Spleen (tissue), 11 donors: ENCODE data around the gene KLHL14. TPM values are rescaled to one million over a fixed set of nuclear protein-coding genes. Genes with fewer than 3 reads are reported as not detected.

Source experiments
- DNase-seq: peaks from one replicate; pipeline ENCODE4 v3.0.0-alpha.2; 2020
- H3K27ac ChIP-seq, 8 donors: fragments of 200-600 bp; sonication (generic) in 7 of 8; 1 replicate in 4 of 8; 2 replicates in 4 of 8; pipeline versions ENCODE4 v1.5.0 to v1.8.0; 2016 to 2021; ENCODE audit warnings: inconsistent platforms in 4 of 8, mild to moderate bottlenecking in 4 of 8, moderate library complexity in 1 of 8
- H3K27me3 ChIP-seq, 7 donors: fragments of 200-600 bp; sonication (generic) in 6 of 7; replicated peaks in 1 of 7; 1 replicate in 4 of 7; 2 replicates in 3 of 7; pipeline versions ENCODE4 v1.5.0 to v1.8.0; 2016 to 2021; ENCODE audit warnings: inconsistent platforms in 3 of 7, mild to moderate bottlenecking in 1 of 7
- H3K36me3 ChIP-seq, 6 donors: fragments of 200-600 bp; sonication (generic) in 5 of 6; 1 replicate in 4 of 6; 2 replicates in 2 of 6; pipeline versions ENCODE4 v1.5.0 to v1.8.0; 2016 to 2021; ENCODE audit warnings: inconsistent platforms in 2 of 6
- H3K4me1 ChIP-seq, 6 donors: fragments of 200-600 bp; sonication (generic) in 5 of 6; 1 replicate in 3 of 6; 2 replicates in 3 of 6; pipeline versions ENCODE4 v1.5.0 to v1.8.0; 2016 to 2021; ENCODE audit warnings: inconsistent platforms in 3 of 6
- H3K4me3 ChIP-seq, 8 donors: fragments of 200-600 bp; sonication (generic) in 7 of 8; 1 replicate in 4 of 8; 2 replicates in 4 of 8; pipeline versions ENCODE4 v1.5.0 to v1.8.0; 2016 to 2021; ENCODE audit warnings: inconsistent platforms in 4 of 8, mild to moderate bottlenecking in 4 of 8, moderate library complexity in 2 of 8
- H3K9me3 ChIP-seq, 8 donors: fragments of 200-600 bp; sonication (generic) in 7 of 8; 1 replicate in 4 of 8; 2 replicates in 4 of 8; pipeline versions ENCODE4 v1.5.0 to v1.8.0; 2016 to 2021; ENCODE audit warnings: inconsistent platforms in 4 of 8
- POLR2A ChIP-seq, 3 donors: fragments of 450-650 bp; IDR thresholded peaks; one replicate each; pipeline ENCODE4 v1.5.1; 2017; ENCODE audit warnings: antibody characterized with exemption in 3 of 3, mild to moderate bottlenecking in 1 of 3
- POLR2AphosphoS5 ChIP-seq, 3 donors: sonication (generic); formaldehyde crosslinking; IDR thresholded peaks; one replicate each; pipeline ENCODE4 v1.5.1; 2017; ENCODE audit warnings: antibody characterized with exemption in 3 of 3
- WGBS, 5 donors: extraction: QIAGEN DNeasy Blood & Tissue Kit in 3 of 5; methylation state at CpG; one replicate each; pipeline versions ENCODE4 v1.1.5 to v1.1.7; 2013 to 2018; 5-methylcytosine and 5-hydroxymethylcytosine counted together
- intact Hi-C: fragments of 100-400 bp; cut with DNase I; formaldehyde crosslinking; loops from one replicate; pipeline ENCODE4 v1.15.0; 2023; ENCODE audit warnings: low total_unique reads
- polyA plus RNA-seq, 3 donors: library from polyadenylated mRNA; stranded (reverse); fragments of 200-250 nt; gene quantifications; one replicate each; pipeline ENCODE4 v1.2.1, GENCODE V29; 2013
- total RNA-seq, 7 donors: library from RNA; depleted of rRNA in 3 of 7; stranded (reverse); fragments of >200 nt in 3 of 7; fragmentation: NEBNext Ultra II Directional in 4 of 7; extraction: Animal tissue kit (Norgen Biotek cat#: 25700) in 4 of 7; gene quantifications; one replicate each; pipeline versions ENCODE4 v1.1.0 to v1.2.1, GENCODE V29; 2016 to 2021
- TF ChIP-seq, protein P1 (sequence below), 11 experiments: fragments of 200-600 bp in 7 of 11; fragments of 450-650 bp in 4 of 11; sonication (generic) in 4 of 11; IDR thresholded peaks in 8 of 11; conservative IDR thresholded peaks in 3 of 11; 1 replicate in 7 of 11; 2 replicates in 4 of 11; pipeline versions ENCODE4 v1.4.0 to v1.8.0; 2016 to 2021; ENCODE audit warnings: antibody characterized with exemption in 11 of 11, inconsistent platforms in 4 of 11, mild to moderate bottlenecking in 1 of 11
- donor health status: healthy with polysubstance abuse.
- donor health status: DM: no; HTN: no; CAD: no; lungs with moderate emphysema.
- donor health status: DM: no; HTN: no; CAD: no.
- donor health status: Bipolar disorder and iron deficiency.
- donor health status: healthy.
- donor health status: DM: no; HTN: no; CAD: no.
- donor health status: DM: yes; HTN: yes; CAD: no.

KLHL14 gene
- total and polyA plus RNA-seq, 10 donors, result 9.4 to 41.4 (median 17.5) TPM

DNA sequence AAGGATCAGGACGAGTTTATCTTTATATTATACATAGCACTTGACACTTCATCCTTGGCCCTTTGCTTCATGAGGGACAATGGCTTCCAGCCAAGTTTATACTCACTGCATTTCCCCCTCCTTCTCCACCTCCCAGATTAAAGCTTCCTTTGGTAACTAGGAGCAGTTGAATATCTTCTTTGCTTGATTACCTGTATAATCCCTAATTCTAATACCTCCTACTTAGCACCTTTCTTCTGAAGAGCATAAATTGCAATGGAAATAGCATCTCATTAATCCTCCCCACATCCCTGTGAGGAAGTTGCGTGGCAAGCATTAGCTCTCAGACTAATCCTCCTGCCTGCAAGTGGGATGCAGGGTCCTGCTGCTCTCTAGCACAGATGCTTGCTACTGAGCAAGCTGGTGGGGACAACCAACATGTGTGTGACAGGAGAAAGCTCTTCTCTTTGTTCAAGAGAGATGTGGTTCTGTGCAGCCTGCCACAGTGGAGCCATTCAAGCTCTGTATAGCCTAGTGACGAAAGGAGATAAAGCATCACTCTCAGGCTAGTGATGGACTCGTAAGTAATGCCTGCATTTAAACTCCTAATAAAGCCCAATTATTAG lies 19.1 kb downstream of the KLHL14 start:
- intact Hi-C loops, result no loop called here
- Histone ChIP-seq H3K4me1 (peaks cover 0 to 29% (median 9%) of the 10 kb centered on the region in 6 donors), H3K36me3 (peaks cover 0 to 3% (median 0%) of the 10 kb centered on the region in 6 donors), H3K27me3 (no peaks in the 10 kb centered on the region), H3K4me3 (no peak overlapping the region), H3K9me3 (no peaks in the 10 kb centered on the region), H3K27ac (no peak overlapping the region)
- TF ChIP-seq POLR2AphosphoS5 (IDR thresholded peaks at IDR 0.05) (no peak), POLR2A (IDR thresholded peaks at IDR 0.05) (no peak)
- TF ChIP-seq, protein P1, sequence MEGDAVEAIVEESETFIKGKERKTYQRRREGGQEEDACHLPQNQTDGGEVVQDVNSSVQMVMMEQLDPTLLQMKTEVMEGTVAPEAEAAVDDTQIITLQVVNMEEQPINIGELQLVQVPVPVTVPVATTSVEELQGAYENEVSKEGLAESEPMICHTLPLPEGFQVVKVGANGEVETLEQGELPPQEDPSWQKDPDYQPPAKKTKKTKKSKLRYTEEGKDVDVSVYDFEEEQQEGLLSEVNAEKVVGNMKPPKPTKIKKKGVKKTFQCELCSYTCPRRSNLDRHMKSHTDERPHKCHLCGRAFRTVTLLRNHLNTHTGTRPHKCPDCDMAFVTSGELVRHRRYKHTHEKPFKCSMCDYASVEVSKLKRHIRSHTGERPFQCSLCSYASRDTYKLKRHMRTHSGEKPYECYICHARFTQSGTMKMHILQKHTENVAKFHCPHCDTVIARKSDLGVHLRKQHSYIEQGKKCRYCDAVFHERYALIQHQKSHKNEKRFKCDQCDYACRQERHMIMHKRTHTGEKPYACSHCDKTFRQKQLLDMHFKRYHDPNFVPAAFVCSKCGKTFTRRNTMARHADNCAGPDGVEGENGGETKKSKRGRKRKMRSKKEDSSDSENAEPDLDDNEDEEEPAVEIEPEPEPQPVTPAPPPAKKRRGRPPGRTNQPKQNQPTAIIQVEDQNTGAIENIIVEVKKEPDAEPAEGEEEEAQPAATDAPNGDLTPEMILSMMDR (IDR thresholded peaks at IDR 0.05 in 8 of 11, conservative IDR thresholded peaks at IDR 0.05 in 3 of 11), result no peak
- WGBS, 5 donors, result 59 to 72% (median 69%) methylated on average over 4 of the region's 4 CpGs
- DNase-seq, result no peak

DNA sequence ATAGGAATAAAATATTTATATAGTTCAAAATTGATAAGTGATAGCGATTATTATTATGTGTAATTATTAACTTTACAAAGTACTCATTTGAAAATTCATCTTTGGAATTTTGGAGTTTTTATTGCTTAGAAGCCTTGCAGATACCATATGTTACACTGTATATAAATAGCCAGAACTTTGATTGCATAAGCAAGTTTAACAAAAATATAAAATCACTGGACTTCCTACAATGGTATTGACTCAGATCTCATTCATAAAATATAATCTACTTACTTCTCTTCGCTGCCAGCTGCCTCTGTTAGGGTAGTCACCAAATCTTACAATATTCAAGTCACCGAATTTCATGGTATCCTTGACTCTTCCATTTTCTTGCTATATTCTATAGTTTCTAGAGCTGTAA lies 22.5 kb downstream of the KLHL14 start:
- Histone ChIP-seq H3K9me3 (no peaks in the 10 kb centered on the region), H3K4me3 (no peak overlapping the region), H3K4me1 (peaks cover 0 to 16% (median 5%) of the 10 kb centered on the region in 6 donors), H3K36me3 (peaks cover 0 to 3% (median 0%) of the 10 kb centered on the region in 6 donors), H3K27me3 (no peaks in the 10 kb centered on the region), H3K27ac (no peak overlapping the region)
- intact Hi-C loops, result no loop called here
- TF ChIP-seq POLR2A (IDR thresholded peaks at IDR 0.05) (no peak), POLR2AphosphoS5 (IDR thresholded peaks at IDR 0.05) (no peak)
- WGBS, 5 donors, result 87 to 97% (median 89%) methylated on average over 3 of the region's 3 CpGs
- no peak for DNase-seq

DNA sequence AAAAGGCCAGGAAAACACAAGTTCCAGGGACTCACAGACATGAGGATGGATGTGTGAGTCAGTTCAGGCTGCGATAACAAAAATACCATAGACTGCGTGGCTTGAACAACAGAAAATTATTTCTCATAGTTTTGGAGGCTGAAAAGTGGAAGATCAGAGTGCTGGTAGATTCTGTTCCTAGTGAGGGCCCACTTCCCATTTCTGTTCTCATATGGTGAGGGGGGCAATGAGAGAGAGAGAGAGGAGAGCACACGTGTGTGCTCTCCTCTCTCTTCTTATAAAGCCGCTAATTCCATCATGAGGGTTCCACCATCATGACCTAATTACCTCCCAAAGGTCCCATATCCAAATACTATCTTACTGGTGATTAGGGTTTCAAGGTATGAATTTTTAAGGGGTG lies 23.0 kb downstream of the KLHL14 start:
- no peak for TF ChIP-seq POLR2A (IDR thresholded peaks at IDR 0.05)
- no peak for TF ChIP-seq POLR2AphosphoS5 (IDR thresholded peaks at IDR 0.05)
- TF ChIP-seq, protein P1 (IDR thresholded peaks at IDR 0.05 in 8 of 11, conservative IDR thresholded peaks at IDR 0.05 in 3 of 11), result no peak
- Histone ChIP-seq H3K4me3 (no peak overlapping the region), H3K9me3 (no peaks in the 10 kb centered on the region), H3K4me1 (peaks cover 0 to 16% (median 5%) of the 10 kb centered on the region in 6 donors), H3K36me3 (peaks cover 0 to 3% (median 0%) of the 10 kb centered on the region in 6 donors), H3K27me3 (no peaks in the 10 kb centered on the region), H3K27ac (no peak overlapping the region)
- WGBS, 5 donors, result 70 to 81% (median 74%) methylated on average over 4 of the region's 4 CpGs
- DNase-seq, result no peak
- intact Hi-C loops, result no loop called here

DNA sequence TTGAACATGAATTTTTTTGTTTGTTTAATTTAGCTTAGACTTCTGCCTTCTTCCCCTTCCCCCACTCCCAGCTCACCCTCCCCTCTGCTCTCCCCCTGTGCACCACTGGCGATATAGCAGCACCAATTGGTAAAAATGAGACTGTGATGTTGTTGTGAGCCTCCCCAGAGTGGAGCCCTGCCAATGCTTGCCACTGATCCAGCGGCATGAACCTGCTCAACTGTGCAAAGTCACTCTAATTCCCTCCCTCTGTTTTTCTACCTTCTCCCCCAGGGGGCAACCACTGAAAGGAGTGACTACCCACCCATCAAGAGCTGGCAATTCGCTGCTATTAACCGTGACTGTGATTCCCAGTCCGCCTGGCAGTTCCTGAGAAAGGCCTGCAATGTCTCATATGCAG lies 30.2 kb downstream of the KLHL14 start:
- intact Hi-C loops, result no loop called here

More for the DNA sequence above, 30.2 kb downstream of the KLHL14 start:
- no peak overlapping the region for H3K27ac ChIP-seq
- no peak for DNase-seq
- peaks cover 0 to 9% (median 5%) of the 10 kb centered on the region in 6 donors for H3K4me1 ChIP-seq
- peaks cover 0 to 9% (median 0%) of the 10 kb centered on the region in 6 donors for H3K36me3 ChIP-seq
- WGBS, 5 donors, result 60 to 74% (median 70%) methylated on average over 5 of the region's 5 CpGs
- H3K27me3 ChIP-seq, result no peaks in the 10 kb centered on the region
- no peaks in the 10 kb centered on the region for H3K9me3 ChIP-seq
- no peak overlapping the region for H3K4me3 ChIP-seq
- TF ChIP-seq POLR2AphosphoS5 (IDR thresholded peaks at IDR 0.05) (no peak), POLR2A (IDR thresholded peaks at IDR 0.05) (no peak)
- TF ChIP-seq, protein P1 (IDR thresholded peaks at IDR 0.05 in 8 of 11, conservative IDR thresholded peaks at IDR 0.05 in 3 of 11), result no peak
